ENCODE measurements around the gene DPF1. TPM values are rescaled to one million over a fixed set of nuclear protein-coding genes. Genes with fewer than 3 reads are reported as not detected.

The DPF1 gene
- total and polyA plus RNA-seq, 10 of the 15 experiments (the other 5 are each of a cell fraction or from before 2014, with no cell fraction given), result 0.11 to 4.3 (median 2.4) TPM

DNA sequence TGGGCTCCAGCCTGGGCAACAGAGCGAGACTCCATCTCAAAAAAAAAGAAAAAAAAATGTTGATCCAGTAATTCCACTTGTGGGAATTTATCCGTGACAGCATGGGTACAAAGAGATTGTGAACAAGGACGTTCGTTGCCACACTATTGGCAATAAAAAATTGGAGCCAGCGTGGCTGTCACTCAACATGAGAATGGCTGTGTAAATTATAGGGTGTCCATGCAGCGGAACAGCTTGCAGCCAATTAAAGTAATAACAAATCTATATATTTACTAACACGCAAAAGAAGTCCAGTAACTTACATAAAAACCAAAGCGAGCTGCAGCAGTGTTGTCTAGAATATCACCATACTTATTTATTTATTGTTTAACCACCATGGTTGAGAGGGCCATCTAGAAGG lies 19.3 kb downstream of the DPF1 start:
- TF ChIP-seq, protein P1, sequence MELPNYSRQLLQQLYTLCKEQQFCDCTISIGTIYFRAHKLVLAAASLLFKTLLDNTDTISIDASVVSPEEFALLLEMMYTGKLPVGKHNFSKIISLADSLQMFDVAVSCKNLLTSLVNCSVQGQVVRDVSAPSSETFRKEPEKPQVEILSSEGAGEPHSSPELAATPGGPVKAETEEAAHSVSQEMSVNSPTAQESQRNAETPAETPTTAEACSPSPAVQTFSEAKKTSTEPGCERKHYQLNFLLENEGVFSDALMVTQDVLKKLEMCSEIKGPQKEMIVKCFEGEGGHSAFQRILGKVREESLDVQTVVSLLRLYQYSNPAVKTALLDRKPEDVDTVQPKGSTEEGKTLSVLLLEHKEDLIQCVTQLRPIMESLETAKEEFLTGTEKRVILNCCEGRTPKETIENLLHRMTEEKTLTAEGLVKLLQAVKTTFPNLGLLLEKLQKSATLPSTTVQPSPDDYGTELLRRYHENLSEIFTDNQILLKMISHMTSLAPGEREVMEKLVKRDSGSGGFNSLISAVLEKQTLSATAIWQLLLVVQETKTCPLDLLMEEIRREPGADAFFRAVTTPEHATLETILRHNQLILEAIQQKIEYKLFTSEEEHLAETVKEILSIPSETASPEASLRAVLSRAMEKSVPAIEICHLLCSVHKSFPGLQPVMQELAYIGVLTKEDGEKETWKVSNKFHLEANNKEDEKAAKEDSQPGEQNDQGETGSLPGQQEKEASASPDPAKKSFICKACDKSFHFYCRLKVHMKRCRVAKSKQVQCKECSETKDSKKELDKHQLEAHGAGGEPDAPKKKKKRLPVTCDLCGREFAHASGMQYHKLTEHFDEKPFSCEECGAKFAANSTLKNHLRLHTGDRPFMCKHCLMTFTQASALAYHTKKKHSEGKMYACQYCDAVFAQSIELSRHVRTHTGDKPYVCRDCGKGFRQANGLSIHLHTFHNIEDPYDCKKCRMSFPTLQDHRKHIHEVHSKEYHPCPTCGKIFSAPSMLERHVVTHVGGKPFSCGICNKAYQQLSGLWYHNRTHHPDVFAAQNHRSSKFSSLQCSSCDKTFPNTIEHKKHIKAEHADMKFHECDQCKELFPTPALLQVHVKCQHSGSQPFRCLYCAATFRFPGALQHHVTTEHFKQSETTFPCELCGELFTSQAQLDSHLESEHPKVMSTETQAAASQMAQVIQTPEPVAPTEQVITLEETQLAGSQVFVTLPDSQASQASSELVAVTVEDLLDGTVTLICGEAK (IDR thresholded peaks at IDR 0.05; ENCODE audit: borderline replicate concordance), result no peak
- TF ChIP-seq BACH1 (IDR thresholded peaks at IDR 0.05; ENCODE audit: borderline replicate concordance) (no peak), CREB1 (IDR thresholded peaks at IDR 0.05; ENCODE audit: low read depth) (no peak), SMC3 (IDR thresholded peaks at IDR 0.05; ENCODE audit: borderline replicate concordance, low read length) (no peak), BCL3 (IDR thresholded peaks at IDR 0.05; ENCODE audit: borderline replicate concordance, insufficient read depth, low read depth, low read length, poor library complexity, severe bottlenecking) (no peak), RCOR1 (conservative IDR thresholded peaks at IDR 0.05; ENCODE audit: low read depth, low read length) (no peak), HDAC6 (IDR thresholded peaks at IDR 0.05; ENCODE audit: unreplicated experiment) (no peak), POLR2AphosphoS2 (IDR thresholded peaks at IDR 0.05; ENCODE audit: low read depth, low read length) (no peak), STAT1 (conservative IDR thresholded peaks at IDR 0.05) (no peak), ATF2 (IDR thresholded peaks at IDR 0.05; ENCODE audit: low read length) (no peak), NBN (IDR thresholded peaks at IDR 0.05) (no peak), POU2F2 (IDR thresholded peaks at IDR 0.05; ENCODE audit: borderline replicate concordance, low read depth, low read length) (no peak), SMAD5 (IDR thresholded peaks at IDR 0.05; ENCODE audit: low read depth) (no peak), HDAC2 (IDR thresholded peaks at IDR 0.05) (no peak), POLR2AphosphoS5 (IDR thresholded peaks at IDR 0.05; ENCODE audit: low read length) (no peak)
- ATAC-seq, result no peak

More for the DNA sequence above, 19.3 kb downstream of the DPF1 start:
- H4K20me1 ChIP-seq (ENCODE audit: control insufficient read depth, insufficient read depth), result no peaks in the 10 kb centered on the region
- H3K36me3 ChIP-seq (ENCODE audit: control insufficient read depth in 2 of 2, insufficient read depth in 2 of 2, low read length in 1 of 2), result peaks cover 3 to 15% of the 10 kb centered on the region in 2 experiments; a peak in 3 of 4 replicates
- in situ Hi-C loops (cut with MboI) (no loop called here), intact Hi-C loops (cut with micrococcal nuclease; ENCODE audit: unreplicated experiment) (no loop called here)
- H3K27ac ChIP-seq (ENCODE audit: control insufficient read depth, insufficient read depth), result no peak overlapping the region
- no peak overlapping the region for H3K4me2 ChIP-seq (ENCODE audit: control insufficient read depth, insufficient read depth)
- no peak overlapping the region for H2AFZ ChIP-seq (ENCODE audit: control insufficient read depth, low read depth, low read length)
- no TSS peak for BruUV-seq (replicated peaks)
- SMC1A ChIA-PET (ENCODE audit: uncharacterized antibody, unreplicated experiment), result no interaction called here
- H3K27me3 ChIP-seq (replicated peaks in 1 of 2; ENCODE audit: control insufficient read depth in 2 of 2, insufficient read depth in 2 of 2, low read length in 1 of 2), result no peaks in the 10 kb centered on the region
- peak; percentile 18 for FAIRE-seq
- H3K4me3 ChIP-seq, result no peak overlapping the region
- H3K9me3 ChIP-seq (replicated peaks; ENCODE audit: control insufficient read depth, insufficient read depth, low read length), result no peaks in the 10 kb centered on the region
- 90% methylated on average over 8 of the region's 8 CpGs for WGBS (ENCODE audit: insufficient coverage, insufficient replicate concordance, low lambda C conversion rate, missing lambda C conversion rate)
- no peak overlapping the region for H3K9ac ChIP-seq (ENCODE audit: control insufficient read depth, insufficient read depth, low read length)
- POLR2A ChIA-PET, result no interaction called here
- peaks cover 7% of the 10 kb centered on the region for H3K4me1 ChIP-seq (ENCODE audit: control insufficient read depth, insufficient read depth, low read length)
- no peaks in the 10 kb centered on the region for H3K79me2 ChIP-seq (ENCODE audit: control insufficient read depth, insufficient read depth, low read length)
- RAD21 ChIA-PET (ENCODE audit: unreplicated experiment), result no interaction called here
- CTCF ChIA-PET, result interaction anchor here (1.3 kb wide), 1 partner anchor 302 kb away, joined by 3 read pairs; no protein-coding TSS in a partner anchor
- DNase-seq (ENCODE audit: low read depth, low spot score), result no peak
